GM12878 (cell line): Measurements from ENCODE around the gene PIGQ. TPM values are rescaled to one million over a fixed set of nuclear protein-coding genes. Genes with fewer than 3 reads are reported as not detected.

Experiments used
- ATF7 ChIP-seq: fragments of 450-650 bp; IDR thresholded peaks from 2 replicates; pipeline ENCODE4 v1.6.1; 2016; ENCODE audit warnings: low read depth, mild to moderate bottlenecking
- CUX1 ChIP-seq: IDR thresholded peaks from 2 replicates; pipeline ENCODE4 v1.6.1; 2012; ENCODE audit warnings: improper control_type of control experiment, low read depth, low read length; ENCODE audit not compliant: insufficient replicate concordance
- FOXK2 ChIP-seq: fragments of 450-650 bp; IDR thresholded peaks from 2 replicates; pipeline ENCODE4 v1.6.1; 2017; ENCODE audit warnings: mild to moderate bottlenecking, moderate library complexity
- MTA3 ChIP-seq: IDR thresholded peaks from 2 replicates; pipeline ENCODE4 v1.6.1; 2012; ENCODE audit warnings: low read length, inconsistent platforms, borderline replicate concordance
- POLR2AphosphoS2 ChIP-seq: IDR thresholded peaks from 2 replicates; pipeline ENCODE4 v1.6.1; 2011; ENCODE audit warnings: low read depth, mild to moderate bottlenecking, low read length, improper control_type of control experiment, moderate library complexity
- ZBTB33 ChIP-seq: fragments of 450-650 bp; IDR thresholded peaks from 2 replicates; pipeline ENCODE4 v1.6.1; 2017; ENCODE audit warnings: mild to moderate bottlenecking
- polyA plus RNA-seq, 11 experiments: library from polyadenylated mRNA; depleted of rRNA in 4 of 11; unstranded in 6 of 11; stranded (reverse) in 5 of 11; fragments of >200 nt; fragmentation: Nextera tagmentation in 4 of 11; fragmentation: Illumina TruSeq in 1 of 11; extraction: Ambion mirVana in 4 of 11; extraction: Trizol in 1 of 11; gene quantifications; 1 replicate in 1 of 11; 2 replicates in 10 of 11; pipeline versions ENCODE4 v1.2.1 to v1.2.3, GENCODE V29; 2011 to 2016; ENCODE audit warnings: inconsistent platforms in 2 of 11, missing spikeins in 2 of 11, low read depth in 1 of 11
- total RNA-seq, 4 experiments: library from RNA; depleted of rRNA in 3 of 4; stranded (reverse); fragments of >200 nt in 3 of 4; fragmentation: Illumina TruSeq in 1 of 4; extraction: Trizol in 1 of 4; gene quantifications; 2 replicates each; pipeline versions ENCODE4 v1.2.1 to v1.2.3, GENCODE V29; 2013 to 2021
- TF ChIP-seq, protein P1 (sequence below): IDR thresholded peaks from 2 replicates; pipeline ENCODE4 v1.6.1; 2012; ENCODE audit warnings: low read depth, low read length, improper control_type of control experiment

The PIGQ gene
- total and polyA plus RNA-seq, 10 of the 15 experiments (the other 5 are each of a cell fraction or from before 2014, with no cell fraction given) = 1.8 to 31.3 (median 17.5) TPM; not detected in 1

DNA sequence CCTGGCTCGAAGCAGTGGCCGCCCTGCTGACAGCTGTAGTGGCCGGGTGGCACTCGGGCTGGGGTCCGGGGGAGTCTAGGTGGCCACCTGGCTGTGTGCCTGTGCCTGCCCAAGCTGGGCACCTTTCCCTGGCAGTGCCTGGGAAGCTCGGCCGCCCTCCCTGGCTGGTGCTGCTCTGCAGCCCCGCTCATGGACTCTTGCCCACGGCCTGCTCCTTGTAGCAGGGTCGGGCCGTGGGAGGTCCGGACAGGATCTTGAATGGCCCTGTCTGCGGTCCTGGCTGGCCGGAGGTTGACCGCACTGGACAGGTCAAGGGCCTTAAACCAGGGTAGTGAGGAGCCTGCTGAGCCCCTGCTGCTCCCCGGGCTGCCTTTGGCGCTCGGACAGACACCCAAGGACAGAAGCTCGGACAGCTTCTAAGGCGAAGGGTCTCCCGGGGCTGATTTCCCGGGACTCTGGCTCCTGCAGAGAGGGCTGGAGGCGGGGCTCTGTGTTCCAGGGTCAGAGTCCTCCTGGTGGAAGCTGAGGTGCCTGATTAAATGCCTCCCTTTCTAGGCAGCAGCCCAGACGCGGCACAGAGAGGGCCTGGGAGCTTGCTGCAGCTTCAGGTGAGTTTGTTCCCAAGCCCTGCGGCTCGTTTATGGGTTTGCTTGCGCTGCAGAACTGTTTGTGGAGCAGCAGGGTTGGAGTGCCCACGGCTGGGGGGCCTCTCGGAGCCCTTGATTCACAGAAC is 36.2 kb upstream of the PIGQ start (continued):
- no peak for TF ChIP-seq CUX1
- no peak for TF ChIP-seq FOXK2
- TF ChIP-seq ZBTB33 = no peak
- no peak for TF ChIP-seq POLR2AphosphoS2
- TF ChIP-seq, protein P1, sequence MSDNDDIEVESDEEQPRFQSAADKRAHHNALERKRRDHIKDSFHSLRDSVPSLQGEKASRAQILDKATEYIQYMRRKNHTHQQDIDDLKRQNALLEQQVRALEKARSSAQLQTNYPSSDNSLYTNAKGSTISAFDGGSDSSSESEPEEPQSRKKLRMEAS = no peak
- TF ChIP-seq ATF7 = no peak
- TF ChIP-seq MTA3 = no peak
